Measurements from ENCODE around the gene SPTLC3.

DNA sequence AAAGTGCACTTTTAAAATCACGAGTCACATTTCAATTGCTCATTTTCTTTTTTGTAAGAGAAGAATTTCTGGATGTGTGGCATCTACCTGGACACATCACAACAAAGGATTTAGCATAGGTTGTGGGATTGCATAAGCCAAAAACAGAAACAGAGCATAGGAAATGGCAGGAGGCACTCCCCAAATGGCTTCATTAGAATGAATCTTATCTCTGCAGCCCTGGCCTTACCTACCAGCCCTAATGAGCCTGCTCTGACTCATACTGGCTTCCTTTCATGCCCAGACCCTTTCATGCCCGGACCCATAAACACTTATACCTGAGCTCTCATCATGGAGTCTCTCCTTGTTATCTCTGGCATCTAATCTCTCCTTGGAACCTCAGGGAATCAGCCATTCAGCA is 23.9 kb upstream of the SPTLC3 start:
- TF ChIP-seq, protein P1, sequence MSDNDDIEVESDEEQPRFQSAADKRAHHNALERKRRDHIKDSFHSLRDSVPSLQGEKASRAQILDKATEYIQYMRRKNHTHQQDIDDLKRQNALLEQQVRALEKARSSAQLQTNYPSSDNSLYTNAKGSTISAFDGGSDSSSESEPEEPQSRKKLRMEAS (IDR thresholded peaks at IDR 0.05), result no peak
- TF ChIP-seq TCF12 (IDR thresholded peaks at IDR 0.05; ENCODE audit: low read depth), result no peak
- no peak for TF ChIP-seq RAD21 (IDR thresholded peaks at IDR 0.05; ENCODE audit: low read depth)
- no peak for TF ChIP-seq TAF1 (IDR thresholded peaks at IDR 0.05; ENCODE audit: low read depth)
- no peak for TF ChIP-seq FOXM1 (IDR thresholded peaks at IDR 0.05; ENCODE audit: borderline replicate concordance, low read depth)

Measured in Ishikawa (cell line).